H9 (cell line): ENCODE measurements around the gene AK5. TPM values are rescaled to one million over a fixed set of nuclear protein-coding genes. Genes with fewer than 3 reads are reported as not detected.

Experiments used
- DNase-seq: peaks from one replicate; pipeline ENCODE4 v3.0.0-alpha.2; 2017
- H2AFZ ChIP-seq: one replicate; pipeline ENCODE4 v1.6.1; 2013; ENCODE audit warnings: mild to moderate bottlenecking, low read length, control low read depth, moderate library complexity
- H2AK5ac ChIP-seq: 2 replicates; pipeline ENCODE4 v1.6.1; 2013; ENCODE audit warnings: low read length, control low read depth, mixed read lengths; ENCODE audit not compliant: insufficient read length
- H2BK120ac ChIP-seq: one replicate; pipeline ENCODE4 v1.6.1; 2013; ENCODE audit warnings: low read depth, mild to moderate bottlenecking, low read length, control low read depth, inconsistent platforms; ENCODE audit not compliant: poor library complexity, severe bottlenecking
- H2BK12ac ChIP-seq: 2 replicates; pipeline ENCODE4 v1.6.1; 2013; ENCODE audit warnings: low read length, control low read depth, mixed read lengths, low read depth; ENCODE audit not compliant: insufficient read length
- H2BK15ac ChIP-seq: 2 replicates; pipeline ENCODE4 v1.6.1; 2013; ENCODE audit warnings: low read depth, low read length, control low read depth
- H2BK20ac ChIP-seq: one replicate; pipeline ENCODE4 v1.6.1; 2013; ENCODE audit warnings: low read depth, mild to moderate bottlenecking, low read length, control low read depth, inconsistent platforms; ENCODE audit not compliant: poor library complexity, severe bottlenecking
- H2BK5ac ChIP-seq: 2 replicates; pipeline ENCODE4 v1.6.1; 2013; ENCODE audit warnings: low read length, control low read depth, mixed read lengths; ENCODE audit not compliant: insufficient read length
- H3K14ac ChIP-seq: 2 replicates; pipeline ENCODE4 v1.6.1; 2013; ENCODE audit warnings: low read length, control low read depth; ENCODE audit not compliant: insufficient read depth
- H3K18ac ChIP-seq: 2 replicates; pipeline ENCODE4 v1.6.1; 2013; ENCODE audit warnings: low read depth, mild to moderate bottlenecking, mixed read lengths, low read length, control low read depth; ENCODE audit not compliant: insufficient read length
- H3K23ac ChIP-seq: 2 replicates; pipeline ENCODE4 v1.6.1; 2013; ENCODE audit warnings: low read length, control low read depth, mixed read lengths, low read depth; ENCODE audit not compliant: insufficient read length
- H3K23me2 ChIP-seq: 2 replicates; pipeline ENCODE4 v1.6.1; 2013; ENCODE audit warnings: low read depth, mild to moderate bottlenecking, mixed read lengths, low read length, control low read depth; ENCODE audit not compliant: insufficient read length, poor library complexity, severe bottlenecking
- H3K27ac ChIP-seq: 2 replicates; pipeline ENCODE4 v1.5.1; 2013; ENCODE audit warnings: low read length, control low read depth, mixed read lengths, low read depth; ENCODE audit not compliant: insufficient read length
- H3K27me3 ChIP-seq: 2 replicates; pipeline ENCODE4 v1.6.1; 2013; ENCODE audit warnings: low read length, control low read depth, inconsistent platforms; ENCODE audit not compliant: insufficient read depth
- H3K4ac ChIP-seq: 2 replicates; pipeline ENCODE4 v1.6.1; 2013; ENCODE audit warnings: low read depth, mild to moderate bottlenecking, control low read depth, inconsistent platforms, low read length, moderate library complexity
- H3K4me1 ChIP-seq: 2 replicates; pipeline ENCODE4 v1.6.1; 2013; ENCODE audit warnings: low read length, control low read depth, inconsistent platforms; ENCODE audit not compliant: insufficient read depth
- H3K4me2 ChIP-seq: 2 replicates; pipeline ENCODE4 v1.6.1; 2013; ENCODE audit warnings: low read length, control low read depth, mixed read lengths; ENCODE audit not compliant: insufficient read length, insufficient read depth
- H3K56ac ChIP-seq: 2 replicates; pipeline ENCODE4 v1.6.1; 2013; ENCODE audit warnings: low read depth, mild to moderate bottlenecking, mixed read lengths, low read length, control low read depth; ENCODE audit not compliant: insufficient read length
- H3K79me1 ChIP-seq: 2 replicates; pipeline ENCODE4 v1.6.1; 2013; ENCODE audit warnings: low read depth, mild to moderate bottlenecking, moderate library complexity, low read length, control low read depth, inconsistent platforms; ENCODE audit not compliant: insufficient read depth, poor library complexity, severe bottlenecking
- H3K79me2 ChIP-seq: 2 replicates; pipeline ENCODE4 v1.6.1; 2013; ENCODE audit warnings: low read length, control low read depth, inconsistent platforms; ENCODE audit not compliant: insufficient read depth
- H3K9ac ChIP-seq: 2 replicates; pipeline ENCODE4 v1.6.1; 2013; ENCODE audit warnings: low read length, control low read depth, mixed read lengths; ENCODE audit not compliant: insufficient read length; ENCODE audit errors: extremely low read depth
- H3K9me3 ChIP-seq: one replicate; pipeline ENCODE4 v1.6.1; 2013; ENCODE audit warnings: low read depth, low read length, inconsistent platforms; ENCODE audit not compliant: control insufficient read depth
- H3T11ph ChIP-seq: one replicate; pipeline ENCODE4 v1.6.1; 2013; ENCODE audit warnings: mild to moderate bottlenecking, low read length, control low read depth, inconsistent platforms
- H4K20me1 ChIP-seq: one replicate; pipeline ENCODE4 v1.6.1; 2013; ENCODE audit not compliant: control insufficient read depth, insufficient read length, insufficient read depth
- H4K5ac ChIP-seq: 2 replicates; pipeline ENCODE4 v1.6.1; 2013; ENCODE audit warnings: low read depth, mild to moderate bottlenecking, mixed read lengths, low read length, control low read depth; ENCODE audit not compliant: insufficient read length
- H4K8ac ChIP-seq: replicated peaks from 2 replicates; pipeline ENCODE4 v1.6.1; 2013; ENCODE audit warnings: low read length, control low read depth, mixed read lengths, low read depth; ENCODE audit not compliant: insufficient read length
- H4K91ac ChIP-seq: 2 replicates; pipeline ENCODE4 v1.6.1; 2013; ENCODE audit warnings: low read depth, mild to moderate bottlenecking, moderate library complexity, mixed read lengths, low read length, control low read depth; ENCODE audit not compliant: insufficient read length
- H3K27ac Mint-ChIP-seq, 3 experiments: 2 replicates in 2 of 3; 3 replicates in 1 of 3; pipeline ENCODE4 v1.8.0; 2020 to 2021; ENCODE audit warnings: mixed read lengths in 3 of 3, mild to moderate bottlenecking in 1 of 3, moderate library complexity in 1 of 3
- H3K27me3 Mint-ChIP-seq: 2 replicates; pipeline ENCODE4 v1.8.0; 2021; ENCODE audit warnings: low read depth, mild to moderate bottlenecking, moderate library complexity, mixed read lengths
- H3K36me3 Mint-ChIP-seq, 3 experiments: 2 replicates in 2 of 3; 3 replicates in 1 of 3; pipeline ENCODE4 v1.8.0; 2020 to 2021; ENCODE audit warnings: low read depth in 3 of 3, mixed read lengths in 3 of 3; ENCODE audit not compliant: insufficient read depth in 1 of 3
- H3K4me1 Mint-ChIP-seq, 2 experiments: 2 replicates each; pipeline ENCODE4 v1.8.0; 2020; ENCODE audit warnings: mixed read lengths in 2 of 2
- H3K4me3 Mint-ChIP-seq, 2 experiments: 2 replicates in 1 of 2; 3 replicates in 1 of 2; pipeline ENCODE4 v1.8.0; 2020 to 2021; ENCODE audit warnings: mild to moderate bottlenecking in 2 of 2, mixed read lengths in 2 of 2, moderate library complexity in 1 of 2
- H3K9me3 Mint-ChIP-seq, 2 experiments: 2 replicates in 1 of 2; 3 replicates in 1 of 2; pipeline ENCODE4 v1.8.0; 2020; ENCODE audit warnings: mild to moderate bottlenecking in 2 of 2, mixed read lengths in 2 of 2, moderate library complexity in 1 of 2
- CTCF ChIP-seq: fragments of 200-600 bp; sonication (generic); conservative IDR thresholded peaks from 3 replicates; pipeline ENCODE4 v1.8.0; 2021; ENCODE audit warnings: antibody characterized with exemption, mild to moderate bottlenecking
- total RNA-seq: library from RNA; stranded (reverse); gene quantifications from 2 replicates; pipeline ENCODE4 v1.2.1, GENCODE V29; 2021

The AK5 gene
- total RNA-seq, 1 experiment from 2014 or later, result 2.5 TPM

DNA sequence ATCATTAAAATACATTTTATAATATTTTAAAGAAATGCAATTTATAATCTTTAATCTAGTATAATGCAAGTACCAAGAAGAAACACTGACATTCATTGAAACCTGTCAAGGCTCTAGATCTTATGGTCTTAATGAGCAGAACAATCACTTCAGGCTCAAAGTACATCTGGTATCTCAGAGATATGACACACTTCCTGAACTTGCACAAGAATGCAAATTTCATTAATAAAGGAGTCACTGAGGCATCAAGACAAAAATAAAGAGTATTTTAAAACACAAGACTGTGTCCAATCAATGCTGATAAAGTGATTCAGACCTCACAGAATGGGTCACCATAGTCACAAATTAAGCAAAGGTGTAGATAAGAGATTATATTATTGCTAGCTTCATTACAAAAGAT, 178.1 kb downstream of the AK5 start:
- Histone ChIP-seq H2BK15ac (no peak overlapping the region), H3K56ac (no peak overlapping the region), H4K20me1 (no peaks in the 10 kb centered on the region), H4K5ac (no peak overlapping the region), H3K4me2 (no peak overlapping the region), H3K23me2 (no peaks in the 10 kb centered on the region), H3K18ac (no peak overlapping the region), H2AK5ac (no peak overlapping the region), H3K27me3 (no peaks in the 10 kb centered on the region), H3K9ac (no peak overlapping the region), H3K4me1 (no peaks in the 10 kb centered on the region; the same call in 1 of the 2 replicates), H2BK5ac (no peak overlapping the region), H2AFZ (no peak overlapping the region), H3K14ac (no peak overlapping the region), H3T11ph (no peak overlapping the region), H3K23ac (no peak overlapping the region), H2BK120ac (no peak overlapping the region), H3K4ac (no peak overlapping the region), H3K27ac (no peak overlapping the region), H4K91ac (no peak overlapping the region), H2BK20ac (no peak overlapping the region), H3K79me1 (no peaks in the 10 kb centered on the region), H3K79me2 (no peaks in the 10 kb centered on the region), H4K8ac (no peak overlapping the region), H2BK12ac (no peak overlapping the region), H3K9me3 (no peaks in the 10 kb centered on the region)
- peaks cover 4% of the 10 kb centered on the region for H3K27me3 Mint-ChIP-seq
- H3K4me3 Mint-ChIP-seq, result no peak overlapping the region
- no peak overlapping the region for H3K27ac Mint-ChIP-seq
- no peak for TF ChIP-seq CTCF
- no peaks in the 10 kb centered on the region for H3K36me3 Mint-ChIP-seq
- H3K4me1 Mint-ChIP-seq, result peaks cover 6% of the 10 kb centered on the region in 2 experiments
- DNase-seq, result no peak
- no peaks in the 10 kb centered on the region for H3K9me3 Mint-ChIP-seq
